H1 (cell line): ENCODE results near the gene POU2F2. TPM values are rescaled to one million over a fixed set of nuclear protein-coding genes. Genes with fewer than 3 reads are reported as not detected.
A peak's percentile ranks its signal among the peaks of the same experiment; 100 is the strongest.

Source experiments
- CTCF ChIA-PET: fragments of 300-600 bp; sonication (Branson Sonifier 250); formaldehyde crosslinking; loops from one replicate; lab custom pipeline; 2021; ENCODE audit not compliant: partially characterized antibody; lab: Charles Lee
- POLR2A ChIA-PET: fragments of 300-600 bp; sonication (Branson Sonifier 250); formaldehyde crosslinking; loops from one replicate; lab custom pipeline; 2021; ENCODE audit warnings: inconsistent platforms; ENCODE audit not compliant: partially characterized antibody; lab: Charles Lee
- DNase-seq, 2 experiments: peaks; one replicate each; pipeline versions ENCODE4 v3.0.0 to v3.0.0-alpha.2; 2010 to 2022; ENCODE audit warnings: low spot score in 2 of 2, low read depth in 1 of 2, mixed read lengths in 1 of 2
- FAIRE-seq: peaks from 2 replicates; lab custom pipeline; 2011; peaks lifted over from hg19 to GRCh38; lab: Jason Lieb, UNC
- H2AFZ ChIP-seq: 2 replicates; pipeline ENCODE4 v1.8.1; 2012; ENCODE audit warnings: low read length, inconsistent platforms
- H2AK5ac ChIP-seq: 2 replicates; pipeline ENCODE4 v1.6.1; 2013; ENCODE audit warnings: low read depth, low read length
- H2BK120ac ChIP-seq: replicated peaks from 2 replicates; pipeline ENCODE3; 2013; ENCODE audit warnings: low read depth, low read length, inconsistent platforms
- H2BK12ac ChIP-seq: 2 replicates; pipeline ENCODE4 v1.6.1; 2013; ENCODE audit warnings: low read depth, low read length
- H2BK15ac ChIP-seq: 2 replicates; pipeline ENCODE4 v1.6.1; 2013; ENCODE audit warnings: low read length
- H2BK20ac ChIP-seq: 2 replicates; pipeline ENCODE4 v1.6.1; 2013; ENCODE audit warnings: low read length
- H2BK5ac ChIP-seq: 2 replicates; pipeline ENCODE4 v1.6.1; 2013; ENCODE audit warnings: low read depth, low read length
- H3K14ac ChIP-seq: 2 replicates; pipeline ENCODE4 v1.6.1; 2013; ENCODE audit warnings: inconsistent platforms; ENCODE audit not compliant: insufficient read length
- H3K18ac ChIP-seq: 2 replicates; pipeline ENCODE4 v1.6.1; 2013; ENCODE audit warnings: low read length; ENCODE audit errors: extremely low read depth
- H3K23ac ChIP-seq: 2 replicates; pipeline ENCODE4 v1.6.1; 2013; ENCODE audit warnings: inconsistent platforms; ENCODE audit not compliant: insufficient read length
- H3K23me2 ChIP-seq: 2 replicates; pipeline ENCODE4 v1.6.1; 2013; ENCODE audit warnings: low read depth, low read length
- H3K27ac ChIP-seq: 2 replicates; pipeline ENCODE4 v1.6.1; 2011; ENCODE audit warnings: low read depth, low read length, inconsistent platforms
- H3K27me3 ChIP-seq, 4 experiments: replicated peaks in 1 of 4; 1 replicate in 1 of 4; 2 replicates in 3 of 4; pipeline versions ENCODE4 v1.6.1 to v1.8.1; 2011 to 2013; ENCODE audit warnings: low read length in 3 of 4, mild to moderate bottlenecking in 3 of 4, inconsistent platforms in 2 of 4, mixed read lengths in 2 of 4, moderate library complexity in 1 of 4; ENCODE audit not compliant: control insufficient read depth in 3 of 4, insufficient read depth in 3 of 4; ENCODE audit errors: extremely low read depth in 1 of 4
- H3K36me3 ChIP-seq, 4 experiments: 2 replicates each; pipeline versions ENCODE4 v1.6.1 to v1.8.1; 2011 to 2013; ENCODE audit warnings: mild to moderate bottlenecking in 4 of 4, low read length in 3 of 4, moderate library complexity in 2 of 4, control low read depth in 1 of 4, inconsistent platforms in 1 of 4; ENCODE audit not compliant: insufficient read depth in 4 of 4, control insufficient read depth in 2 of 4
- H3K4ac ChIP-seq: replicated peaks from 2 replicates; pipeline ENCODE3; 2013; ENCODE audit warnings: low read length, low read depth, mixed read lengths, inconsistent platforms; ENCODE audit not compliant: insufficient read length
- H3K4me1 ChIP-seq, 4 experiments: replicated peaks in 1 of 4; 1 replicate in 1 of 4; 2 replicates in 3 of 4; pipeline versions ENCODE4 v1.6.1 to v1.8.1; 2011 to 2013; ENCODE audit warnings: low read length in 3 of 4, inconsistent platforms in 2 of 4, mixed read lengths in 1 of 4; ENCODE audit not compliant: insufficient read depth in 4 of 4, control insufficient read depth in 3 of 4
- H3K4me2 ChIP-seq, 2 experiments: 2 replicates each; pipeline versions ENCODE4 v1.6.1 to v1.8.1; 2011 to 2013; ENCODE audit warnings: low read depth in 2 of 2, low read length in 2 of 2, control low read depth in 1 of 2, inconsistent platforms in 1 of 2, mild to moderate bottlenecking in 1 of 2; ENCODE audit not compliant: insufficient read depth in 1 of 2
- H3K4me3 ChIP-seq, 4 experiments: fragments of 200-600, 300-600 bp in 1 of 4; sonication (generic), shearing (Covaris generic), sonication (Bioruptor Twin) in 1 of 4; 2 replicates each; pipeline versions ENCODE4 v1.5.1 to v1.8.1; 2011 to 2016; ENCODE audit warnings: low read length in 4 of 4, low read depth in 3 of 4, control low read depth in 2 of 4, inconsistent platforms in 2 of 4, mild to moderate bottlenecking in 2 of 4, mixed read lengths in 1 of 4, moderate library complexity in 1 of 4; ENCODE audit not compliant: insufficient read depth in 2 of 4; ENCODE audit errors: extremely low read depth in 1 of 4
- H3K56ac ChIP-seq: replicated peaks from 2 replicates; pipeline ENCODE3; 2013; ENCODE audit warnings: low read depth, mild to moderate bottlenecking, mixed read lengths, low read length, inconsistent platforms; ENCODE audit not compliant: insufficient read length
- H3K79me1 ChIP-seq: 2 replicates; pipeline ENCODE4 v1.6.1; 2013; ENCODE audit warnings: low read depth, low read length, control low read depth
- H3K79me2 ChIP-seq, 2 experiments: 2 replicates each; pipeline versions ENCODE4 v1.6.1 to v1.8.1; 2012 to 2013; ENCODE audit warnings: low read length in 2 of 2, mild to moderate bottlenecking in 2 of 2, inconsistent platforms in 1 of 2; ENCODE audit not compliant: insufficient read depth in 2 of 2, control insufficient read depth in 1 of 2
- H3K9ac ChIP-seq, 4 experiments: replicated peaks in 1 of 4; 1 replicate in 1 of 4; 2 replicates in 3 of 4; pipeline versions ENCODE4 v1.6.1 to v1.8.1; 2011 to 2013; ENCODE audit warnings: low read depth in 3 of 4, low read length in 3 of 4, control low read depth in 2 of 4, mild to moderate bottlenecking in 2 of 4, moderate library complexity in 2 of 4, inconsistent platforms in 1 of 4; ENCODE audit errors: extremely low read depth in 1 of 4
- H3K9me3 ChIP-seq, 2 experiments: 2 replicates each; pipeline versions ENCODE4 v1.6.1 to v1.8.1; 2012 to 2013; ENCODE audit warnings: mild to moderate bottlenecking in 2 of 2, moderate library complexity in 2 of 2, control low read depth in 1 of 2, inconsistent platforms in 1 of 2, low read depth in 1 of 2, low read length in 1 of 2, mixed read lengths in 1 of 2; ENCODE audit not compliant: insufficient read depth in 2 of 2
- H4K20me1 ChIP-seq, 2 experiments: replicated peaks in 1 of 2; 2 replicates each; pipeline versions ENCODE3 to v1.8.1; 2011 to 2013; ENCODE audit warnings: inconsistent platforms in 2 of 2, low read length in 2 of 2, mild to moderate bottlenecking in 1 of 2; ENCODE audit not compliant: insufficient read depth in 2 of 2, control insufficient read depth in 1 of 2
- H4K5ac ChIP-seq: 2 replicates; pipeline ENCODE4 v1.6.1; 2013; ENCODE audit warnings: low read length, low read depth, mixed read lengths, inconsistent platforms; ENCODE audit not compliant: insufficient read length
- H4K8ac ChIP-seq: 2 replicates; pipeline ENCODE4 v1.8.0; 2013; ENCODE audit warnings: mild to moderate bottlenecking, moderate library complexity, low read length, inconsistent platforms; ENCODE audit not compliant: insufficient read depth; ENCODE audit errors: extremely low read depth
- H4K91ac ChIP-seq: replicated peaks from 2 replicates; pipeline ENCODE3; 2013; ENCODE audit warnings: low read length, mixed read lengths, inconsistent platforms; ENCODE audit not compliant: insufficient read length
- CREB1 ChIP-seq: IDR thresholded peaks from 2 replicates; pipeline ENCODE4 v1.6.1; 2012; ENCODE audit warnings: inconsistent platforms
- EGR1 ChIP-seq: IDR thresholded peaks from 2 replicates; pipeline ENCODE4 v1.6.1; 2011; ENCODE audit warnings: low read depth, low read length, borderline replicate concordance
- FOSL1 ChIP-seq: IDR thresholded peaks from 2 replicates; pipeline ENCODE4 v1.6.1; 2011; ENCODE audit warnings: mild to moderate bottlenecking, low read depth, low read length, moderate library complexity; ENCODE audit not compliant: insufficient read depth
- KDM1A ChIP-seq: fragments of 200-600, 300-600 bp; sonication (generic); IDR thresholded peaks from 2 replicates; pipeline ENCODE4 v1.7.1; 2016; ENCODE audit warnings: mild to moderate bottlenecking, low read length, borderline replicate concordance
- KDM5A ChIP-seq: fragments of 200-600 bp; IDR thresholded peaks from 2 replicates; pipeline ENCODE4 v1.7.1; 2012; ENCODE audit warnings: mild to moderate bottlenecking, low read length, inconsistent platforms, mixed read lengths
- MAX ChIP-seq: IDR thresholded peaks from 2 replicates; pipeline ENCODE4 v1.6.1; 2012; ENCODE audit warnings: inconsistent platforms
- POLR2A ChIP-seq, 2 experiments: IDR thresholded peaks; 1 replicate in 1 of 2; 2 replicates in 1 of 2; pipeline ENCODE4 v1.6.1; 2011; ENCODE audit warnings: low read depth in 2 of 2, low read length in 2 of 2, mild to moderate bottlenecking in 2 of 2; ENCODE audit errors: control extremely low read depth in 1 of 2
- POU5F1 ChIP-seq: IDR thresholded peaks from 2 replicates; pipeline ENCODE4 v1.6.1; 2011; ENCODE audit warnings: low read depth, mild to moderate bottlenecking, low read length, moderate library complexity
- RAD21 ChIP-seq, 2 experiments: IDR thresholded peaks in 1 of 2; conservative IDR thresholded peaks in 1 of 2; 2 replicates each; pipeline ENCODE4 v1.6.1; 2011; ENCODE audit warnings: low read depth in 2 of 2, low read length in 2 of 2, improper control_type of control experiment in 1 of 2, inconsistent platforms in 1 of 2, mild to moderate bottlenecking in 1 of 2, moderate library complexity in 1 of 2
- RBBP5 ChIP-seq: IDR thresholded peaks from 2 replicates; pipeline ENCODE4 v1.7.1; 2012; ENCODE audit warnings: low read depth, mild to moderate bottlenecking, inconsistent platforms, low read length, moderate library complexity, borderline replicate concordance
- RFX5 ChIP-seq: IDR thresholded peaks from 2 replicates; pipeline ENCODE4 v1.6.1; 2011; ENCODE audit warnings: low read depth, low read length, improper control_type of control experiment, borderline replicate concordance
- RXRA ChIP-seq: IDR thresholded peaks from 2 replicates; pipeline ENCODE4 v1.6.1; 2011; ENCODE audit warnings: low read depth, mild to moderate bottlenecking, low read length, moderate library complexity; ENCODE audit not compliant: insufficient read depth
- TCF12 ChIP-seq: IDR thresholded peaks from 2 replicates; pipeline ENCODE4 v1.6.1; 2011; ENCODE audit warnings: low read depth, mild to moderate bottlenecking, low read length
- USF2 ChIP-seq: IDR thresholded peaks from 2 replicates; pipeline ENCODE4 v1.6.1; 2011; ENCODE audit warnings: low read length, improper control_type of control experiment
- polyA plus RNA-seq, 7 experiments: library from polyadenylated mRNA; depleted of rRNA in 3 of 7; stranded (reverse) in 5 of 7; unstranded in 2 of 7; fragments of >200 nt in 5 of 7; fragments of 200-250 nt in 2 of 7; gene quantifications; 1 replicate in 5 of 7; 2 replicates in 1 of 7; 4 replicates in 1 of 7; pipeline versions ENCODE4 v1.2.1 to v1.2.3, GENCODE V29; 2011 to 2013; ENCODE audit warnings: missing spikeins in 2 of 7, mixed read lengths in 2 of 7
- total RNA-seq: library from RNA; stranded (reverse); fragmentation: NEBNext Ultra II Directional; extraction: Animal tissue kit (Norgen Biotek cat#: 25700); gene quantifications from 2 replicates; pipeline ENCODE4 v1.2.1, GENCODE V29; 2021

POU2F2 gene
- total and polyA plus RNA-seq, 2 of the 8 experiments (the other 6 are each of a cell fraction or from before 2014, with no cell fraction given): 5.0 to 6.1 TPM

GRCh38 chr19:42130254-42130573 lies 2.0 kb downstream of the POU2F2 start:
- Histone ChIP-seq H4K20me1 (peaks cover 0 to 2% of the 10 kb centered on the region in 2 experiments), H3K27ac (no peak overlapping the region), H3K23ac (no peak overlapping the region), H2AFZ (no peak overlapping the region), H3K27me3 (peaks cover 0 to 17% (median 8%) of the 10 kb centered on the region in 4 experiments; a peak in 5 of 7 replicates), H3K23me2 (peaks cover 3% of the 10 kb centered on the region; the same call in 1 of the 2 replicates), H3K36me3 (no peaks in the 10 kb centered on the region), H4K5ac (no peak overlapping the region), H3K14ac (no peak overlapping the region), H2BK12ac (peak overlapping the region; percentile 87; the same call in 1 of the 2 replicates), H3K56ac (no peak overlapping the region), H3K79me2 (no peaks in the 10 kb centered on the region), H2BK15ac (peak overlapping the region; percentile 94), H4K91ac (peak overlapping the region; percentile 89), H3K9ac (no peak overlapping the region; a peak in 1 of 7 replicates), H3K9me3 (no peaks in the 10 kb centered on the region), H3K4ac (peak overlapping the region; percentile 42), H3K4me1 (peaks cover 3 to 12% (median 10%) of the 10 kb centered on the region in 4 experiments; a peak in 6 of 7 replicates), H3K4me2 (no peak overlapping the region), H2BK5ac (no peak overlapping the region), H3K79me1 (no peaks in the 10 kb centered on the region), H3K4me3 (no peak overlapping the region), H2BK20ac (peak overlapping the region; percentile 61; the same call in 1 of the 2 replicates), H2AK5ac (peak overlapping the region; percentile 96), H2BK120ac (no peak overlapping the region), H3K18ac (no peak overlapping the region), H4K8ac (no peak overlapping the region)
- POLR2A ChIA-PET: no interaction called here
- DNase-seq: no peak
- no peak for TF ChIP-seq USF2
- TF ChIP-seq RBBP5: no peak
- TF ChIP-seq MAX: no peak
- TF ChIP-seq RXRA: no peak
- no peak for TF ChIP-seq POLR2A (IDR thresholded peaks at IDR 0.05; ENCODE audit: control extremely low read depth in 1 of 2, low read depth in 2 of 2, low read length in 2 of 2)
- no peak for TF ChIP-seq RAD21 (IDR thresholded peaks at IDR 0.05 in 1 of 2, conservative IDR thresholded peaks at IDR 0.05 in 1 of 2; ENCODE audit: low read depth in 2 of 2, low read length in 2 of 2)
- TF ChIP-seq FOSL1: no peak
- TF ChIP-seq POU5F1: no peak
- TF ChIP-seq EGR1: no peak
- no peak for TF ChIP-seq RFX5
- TF ChIP-seq KDM1A: no peak
- TF ChIP-seq KDM5A: no peak
- TF ChIP-seq CREB1: no peak
- TF ChIP-seq TCF12: no peak
- FAIRE-seq: no peak
- CTCF ChIA-PET: interaction anchor here (1.1 to 3.8 kb wide), 3 partner anchors 10 to 21 kb away, joined by 5 to 33 read pairs (median 5); no protein-coding TSS in a partner anchor
